GM21515 (cell line): ENCODE results near the gene HIPK3.

ENCODE experiments used
- ATAC-seq: cut with Tn5 transposase; IDR thresholded peaks from one replicate; pipeline ENCODE4 v1.9.1; 2021; ENCODE audit not compliant: unreplicated experiment

The HIPK3 gene

GRCh38 chr11:33388793-33389525, 131.8 kb downstream of the HIPK3 start:
- no peak for ATAC-seq

GRCh38 chr11:33389635-33390034, 132.5 kb downstream of the HIPK3 start:
- peak; percentile 70 for ATAC-seq

- no peak for ATAC-seq
Measured at GRCh38 chr11:33390944-33391892, 134.0 kb downstream of the HIPK3 start.

GRCh38 chr11:33391893-33392251, 134.7 kb downstream of the HIPK3 start:
- ATAC-seq = no peak

GRCh38 chr11:33394431-33395109, 137.4 kb downstream of the HIPK3 start:
- no peak for ATAC-seq

- no peak for ATAC-seq
Measured at GRCh38 chr11:33396361-33396760, 139.2 kb downstream of the HIPK3 start.

- no peak for ATAC-seq
Measured at GRCh38 chr11:33399421-33399820, 142.2 kb downstream of the HIPK3 start.

GRCh38 chr11:33402066-33402465, 144.9 kb downstream of the HIPK3 start:
- ATAC-seq = no peak

GRCh38 chr11:33403344-33403743, 146.2 kb downstream of the HIPK3 start:
- ATAC-seq = no peak

GRCh38 chr11:33405834-33406602, 148.8 kb downstream of the HIPK3 start:
- ATAC-seq = no peak
